HG03575 (cell line): ENCODE data around the gene CCER1.

Experiments
- ATAC-seq: cut with Tn5 transposase; IDR thresholded peaks from one replicate; pipeline ENCODE4 v1.9.1; 2021; ENCODE audit not compliant: unreplicated experiment, insufficient number of reproducible peaks, low FRiP score; ENCODE audit errors: extremely low read depth

CCER1 gene

DNA sequence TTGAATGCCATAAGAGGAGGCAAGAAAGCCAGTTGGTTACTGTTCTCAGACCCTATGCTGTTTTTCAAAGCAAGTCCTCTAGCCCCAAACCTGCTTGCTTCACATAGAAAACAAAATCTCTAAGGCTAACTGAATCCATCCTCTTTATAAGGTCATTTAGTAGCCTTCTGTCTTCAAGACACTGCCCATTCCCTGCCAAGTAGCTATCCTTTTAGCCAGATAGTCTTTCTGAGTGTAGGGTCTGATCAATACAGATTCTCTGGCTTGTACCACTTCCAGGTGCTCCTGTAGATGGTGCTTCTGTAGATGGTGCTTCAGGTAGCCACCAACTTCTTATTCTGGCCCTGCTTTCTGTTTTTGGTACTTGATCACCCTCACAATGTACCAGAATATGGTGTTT lies 15.9 kb upstream of the CCER1 start:
- ATAC-seq, result no peak

DNA sequence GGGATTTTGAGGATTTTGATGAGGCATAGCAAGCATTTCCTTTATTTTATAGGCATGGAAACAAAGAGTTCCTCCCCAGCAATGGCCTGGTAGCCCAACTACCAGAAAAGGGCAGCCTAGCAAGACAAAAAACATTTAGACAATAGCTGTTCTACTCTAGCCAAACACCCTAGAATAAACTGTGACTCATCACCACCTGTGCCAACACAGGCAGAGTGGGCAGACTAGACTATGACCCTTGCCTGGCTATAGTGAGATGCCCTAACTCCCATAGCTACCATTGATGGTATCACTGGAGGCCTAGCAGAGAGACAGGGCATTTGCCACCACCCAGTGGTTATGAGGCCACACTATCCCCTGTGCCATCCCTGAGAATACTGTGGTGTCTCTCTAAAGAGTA lies 15.5 kb upstream of the CCER1 start:
- ATAC-seq, result no peak

DNA sequence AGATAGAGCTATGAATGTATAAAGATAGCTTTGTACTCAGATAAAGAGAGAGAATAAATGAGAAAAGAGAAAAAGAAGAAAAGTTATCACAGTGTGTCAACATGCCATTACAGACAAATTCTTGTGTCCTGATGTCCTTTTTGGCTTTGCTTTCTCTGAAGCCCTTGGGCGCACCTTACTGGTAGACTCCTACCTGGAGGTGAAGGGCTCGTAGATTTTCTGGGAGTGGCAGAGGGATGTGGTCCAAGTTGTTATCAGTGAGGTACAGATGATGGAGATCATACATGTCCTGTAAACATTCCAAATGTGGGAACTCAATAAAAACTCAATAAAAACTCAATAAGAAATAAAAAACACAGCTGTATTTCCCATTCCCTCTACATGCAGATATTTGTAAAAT lies 14.9 kb upstream of the CCER1 start:
- no peak for ATAC-seq

DNA sequence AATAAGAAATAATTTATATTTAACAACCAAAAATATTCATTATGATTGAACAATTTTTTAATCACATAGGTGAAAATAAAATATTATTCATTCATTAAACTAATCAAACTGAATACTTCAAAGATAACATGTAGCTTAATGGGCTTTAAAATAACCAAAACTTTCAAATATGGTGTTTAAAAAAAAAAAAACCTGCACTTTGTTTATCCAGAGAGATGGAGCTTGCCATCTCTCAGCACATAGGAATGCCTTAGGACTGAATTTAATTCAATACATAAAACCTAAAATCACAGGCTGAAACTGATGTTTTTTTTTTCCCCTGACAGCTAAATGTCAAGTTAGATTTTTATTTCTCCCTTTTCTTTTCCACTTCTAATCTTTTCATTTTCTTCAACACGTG lies 14.4 kb upstream of the CCER1 start:
- ATAC-seq, result no peak

DNA sequence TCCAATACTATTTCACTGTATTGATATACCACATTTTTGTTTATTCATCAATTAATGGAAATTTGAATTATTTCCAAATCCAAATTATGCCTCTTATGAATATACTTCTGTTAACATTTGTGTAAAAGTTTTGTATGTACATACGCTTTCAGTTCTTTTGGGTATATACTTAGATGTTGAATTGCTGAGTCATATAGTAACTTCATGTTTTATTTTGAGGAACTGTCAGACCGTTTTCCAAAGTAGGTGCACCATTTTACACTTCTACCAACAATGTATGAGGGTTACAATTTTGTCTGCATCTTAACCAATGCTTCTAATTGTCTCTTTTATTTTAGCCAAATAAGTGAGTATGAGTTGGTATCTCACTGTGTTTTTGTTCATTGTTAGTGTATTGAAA lies 10.2 kb upstream of the CCER1 start:
- ATAC-seq, result peak; percentile 58

DNA sequence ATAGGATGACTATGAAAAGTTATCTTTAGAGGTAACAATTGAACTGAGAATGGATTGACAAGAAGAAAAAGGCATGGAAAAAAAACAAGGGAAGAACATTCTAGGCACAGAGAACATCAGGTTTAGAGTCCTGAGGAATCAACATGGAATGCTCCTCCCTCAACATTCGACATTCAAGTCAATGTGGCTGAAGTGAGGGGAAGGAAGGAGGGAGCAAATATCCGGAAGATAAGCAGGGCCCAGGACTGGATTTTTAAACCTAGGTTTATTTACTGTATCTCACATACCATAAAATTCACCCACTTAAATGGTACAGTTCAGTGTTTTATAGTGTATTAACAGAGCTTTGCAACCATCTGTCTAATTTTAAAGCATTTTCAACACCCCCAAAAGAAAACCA lies 9.6 kb upstream of the CCER1 start:
- ATAC-seq, result no peak

DNA sequence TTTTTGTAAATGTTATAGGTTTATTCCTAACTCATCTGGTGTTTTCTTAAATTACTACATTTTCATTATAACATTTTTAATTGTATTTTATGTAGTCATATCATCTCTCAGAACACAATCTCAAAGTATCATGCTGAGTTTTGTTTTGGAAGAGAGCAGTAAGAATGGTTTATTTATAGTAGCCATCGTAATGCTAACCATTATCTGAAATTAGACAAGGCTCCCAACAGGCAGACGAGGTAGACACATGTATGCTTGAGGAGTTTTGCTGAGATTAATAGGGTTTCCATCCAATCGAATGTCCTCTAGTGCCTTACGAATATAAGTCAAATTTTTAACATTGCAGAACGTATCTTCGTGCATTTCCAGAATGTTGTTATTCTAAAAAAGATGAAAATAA lies 9.0 kb upstream of the CCER1 start:
- ATAC-seq, result no peak

DNA sequence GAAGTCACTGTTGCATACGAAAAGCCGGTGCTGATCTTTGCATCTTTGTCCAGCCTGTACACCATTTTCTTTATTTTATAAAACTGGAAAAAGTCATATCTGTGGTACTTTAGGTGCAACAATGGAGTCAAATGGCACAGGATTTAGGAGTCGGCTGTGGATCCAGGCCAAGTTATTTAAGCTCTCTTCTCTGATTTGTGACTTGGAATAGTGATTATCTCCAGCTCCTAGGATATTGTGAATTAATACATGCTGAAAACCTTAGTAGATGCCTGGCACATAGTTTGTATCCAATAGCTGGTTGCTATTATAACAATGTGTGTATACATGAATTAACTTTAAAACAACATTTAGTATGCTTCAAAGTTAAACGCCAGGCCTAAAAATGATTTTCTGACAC lies 6.2 kb upstream of the CCER1 start:
- ATAC-seq, result no peak

DNA sequence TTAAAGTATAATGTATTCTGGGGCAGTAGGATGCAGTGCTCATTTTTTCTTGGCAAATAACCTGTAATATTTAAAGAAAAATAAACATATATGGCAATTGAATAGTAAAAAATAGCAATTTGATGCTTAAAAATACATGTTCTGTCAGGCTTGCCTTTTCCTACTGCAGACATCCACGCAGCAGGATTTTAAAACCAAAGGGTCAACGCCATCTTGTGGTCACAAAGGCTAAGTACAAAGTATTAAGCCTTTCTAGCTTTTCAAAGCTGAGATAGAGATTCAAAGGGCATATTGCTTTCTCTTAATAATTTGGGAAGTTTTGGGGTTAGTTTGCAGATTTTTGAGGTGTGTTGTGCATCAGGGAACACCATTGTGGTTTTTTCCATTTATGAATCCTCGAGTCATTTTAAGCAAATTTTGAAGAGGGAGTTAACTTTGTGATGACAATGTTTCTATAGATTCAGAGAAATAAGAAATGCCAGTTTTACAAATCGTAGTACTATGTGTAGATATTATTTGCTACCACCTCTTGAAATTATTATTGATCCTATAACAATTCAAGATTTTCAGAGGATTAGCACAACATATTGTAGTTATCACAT lies 4.7 kb upstream of the CCER1 start:
- ATAC-seq, result peak; percentile 55

DNA sequence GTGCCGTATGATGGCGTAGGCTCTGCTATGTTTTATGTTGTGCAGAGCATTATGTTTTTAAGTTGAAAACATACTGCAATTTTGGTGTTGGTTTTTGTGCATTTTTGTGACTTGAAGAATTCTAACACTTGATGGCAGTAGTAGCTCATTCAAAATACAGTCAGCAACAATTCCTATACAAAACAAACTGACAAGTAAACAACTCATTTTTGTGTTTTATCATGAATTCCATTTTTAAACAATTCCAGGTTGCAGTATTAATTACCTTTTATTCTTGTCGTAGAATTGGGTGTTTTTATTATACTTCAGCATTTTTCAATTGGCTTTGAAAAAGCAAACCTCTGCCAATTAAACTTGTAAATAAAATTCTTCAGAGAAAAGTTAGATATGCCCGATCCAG lies 4.1 kb upstream of the CCER1 start:
- ATAC-seq, result no peak

DNA sequence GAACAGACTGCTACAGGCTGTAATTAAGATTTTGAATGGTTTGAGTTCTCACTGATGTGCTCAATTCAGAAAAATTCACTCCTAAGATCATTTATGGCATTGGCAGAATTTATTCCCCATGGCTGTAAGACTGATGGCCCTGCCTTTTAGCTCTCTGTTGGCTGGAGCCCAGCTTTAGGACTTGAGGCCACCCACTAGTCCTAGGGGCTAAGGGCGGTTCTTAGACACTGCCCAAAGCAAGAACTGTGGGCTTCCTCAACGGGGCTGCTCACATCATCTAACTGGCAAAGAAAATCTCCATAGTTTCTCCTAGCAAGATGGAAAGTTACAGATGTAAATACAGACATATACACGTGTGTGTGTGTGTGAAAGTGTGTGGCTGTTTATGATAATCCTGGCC lies 3.4 kb upstream of the CCER1 start:
- no peak for ATAC-seq

DNA sequence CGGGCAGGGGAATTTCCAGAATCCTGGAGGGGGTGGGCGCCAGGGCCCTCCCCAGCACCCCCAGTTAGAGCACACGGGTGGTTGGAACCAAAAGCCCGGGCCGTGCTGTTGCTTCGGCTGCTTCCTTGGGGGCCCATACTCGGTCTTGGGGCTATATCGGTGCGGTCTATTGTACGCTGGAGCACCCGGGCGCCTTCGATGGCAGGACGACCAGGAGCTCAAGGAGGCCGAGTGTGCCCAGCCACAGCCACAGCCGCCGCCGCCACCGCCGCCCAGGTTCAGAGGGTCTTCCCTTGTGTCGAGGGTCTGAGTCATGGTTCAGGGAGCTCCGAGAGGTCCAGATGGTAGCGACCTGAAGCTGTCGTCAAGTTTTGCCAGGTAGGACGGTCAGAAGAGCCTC lies 548 bp downstream of the CCER1 start:
- ATAC-seq, result no peak

DNA sequence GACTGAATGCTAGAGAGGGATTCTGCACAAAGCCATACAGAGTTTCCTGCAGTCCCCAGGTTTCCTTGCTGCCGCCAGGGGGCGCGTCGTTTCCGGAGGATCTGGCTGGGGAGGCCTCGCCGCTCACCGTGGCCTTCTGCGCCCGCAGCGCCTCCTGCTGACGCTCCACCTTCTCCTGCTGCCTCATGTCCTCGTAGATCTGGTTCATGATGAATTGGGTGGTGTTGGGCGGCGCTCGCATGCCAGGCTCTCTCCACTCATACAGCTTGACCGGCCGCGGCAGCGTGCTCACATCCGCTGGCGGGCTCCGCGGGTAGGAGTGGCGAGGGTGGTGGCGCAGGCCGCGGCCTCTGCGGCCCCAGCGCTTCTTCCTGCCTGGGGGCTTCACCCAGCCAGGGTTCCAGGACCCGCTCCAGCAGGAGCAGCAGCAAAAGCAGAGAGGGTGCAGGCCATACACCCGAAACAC lies 987 bp downstream of the CCER1 start:
- ATAC-seq, result no peak

DNA sequence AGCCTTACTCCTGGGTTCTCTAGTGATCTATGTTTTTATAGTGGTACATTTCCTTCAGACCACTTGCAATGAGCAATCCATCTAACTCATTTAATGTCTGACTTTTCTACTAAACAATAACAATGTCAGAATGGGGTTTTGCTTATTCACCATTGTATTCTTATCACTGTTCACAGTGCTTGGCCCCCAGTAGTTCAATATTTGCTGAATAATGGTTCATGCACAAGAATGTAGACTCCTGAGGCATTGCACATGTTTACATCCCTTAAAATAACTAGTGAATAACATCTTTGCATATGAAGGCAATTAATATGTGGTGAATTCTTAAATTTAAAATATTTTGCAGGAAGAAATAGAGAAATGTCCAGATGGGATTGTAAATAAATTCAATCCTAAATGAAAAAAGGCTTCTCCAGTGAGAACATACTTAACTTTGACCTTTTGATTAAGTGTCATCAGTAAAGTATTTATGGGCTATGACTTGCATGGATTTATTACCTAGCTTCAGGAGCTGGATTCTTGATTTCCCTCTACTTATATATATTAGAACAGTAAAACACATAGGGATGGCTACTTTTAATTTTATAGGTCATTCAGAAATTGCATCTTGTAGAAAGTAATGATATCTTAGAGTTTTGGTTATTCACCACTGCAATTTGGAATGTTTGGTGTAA lies 3.4 kb downstream of the CCER1 start:
- ATAC-seq, result no peak

DNA sequence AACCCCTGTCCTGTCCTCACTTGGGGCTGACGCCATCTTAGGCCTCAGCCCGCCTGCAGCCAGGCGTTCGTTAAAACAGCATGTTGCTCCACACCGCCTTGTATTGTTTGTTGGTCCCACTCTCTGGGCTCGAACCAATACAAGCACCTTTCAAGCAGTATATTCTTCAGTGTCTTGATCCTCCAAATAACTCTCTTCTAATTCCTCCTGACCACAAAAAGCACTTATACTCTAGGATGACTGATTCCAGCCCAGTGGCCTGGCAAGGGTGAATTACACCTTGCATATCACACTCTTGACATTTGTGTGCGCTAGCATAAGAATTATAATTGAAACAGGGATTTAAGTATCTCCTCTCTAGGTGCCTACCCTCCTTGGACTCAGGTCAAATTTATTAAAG lies 7.1 kb downstream of the CCER1 start:
- no peak for ATAC-seq

DNA sequence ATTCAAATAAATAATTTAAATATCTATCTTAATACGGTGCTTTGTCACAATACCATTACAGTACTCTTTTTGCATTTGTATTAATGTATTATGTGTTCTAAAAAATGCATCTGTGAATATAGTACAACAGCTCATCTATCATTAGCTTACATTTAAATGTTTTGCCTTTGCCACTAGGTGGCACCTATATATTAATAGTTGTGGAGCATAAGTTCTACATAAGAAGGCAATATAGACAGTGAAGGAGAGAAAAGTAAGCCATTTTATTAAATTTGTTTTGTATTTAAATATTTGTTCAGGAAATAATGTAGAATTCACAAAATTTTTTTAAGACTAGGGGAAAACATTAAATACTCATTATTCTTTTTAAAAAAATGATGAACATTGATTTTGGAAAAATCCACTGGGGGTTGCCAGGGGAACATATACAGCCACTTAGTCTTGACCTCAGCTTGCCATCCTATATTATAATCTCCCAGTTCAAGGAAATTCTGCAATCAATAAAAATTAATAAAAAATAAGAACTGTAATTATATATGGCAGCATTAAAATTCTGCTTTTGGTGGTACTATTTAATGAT lies 9.8 kb downstream of the CCER1 start:
- peak; percentile 62 for ATAC-seq

DNA sequence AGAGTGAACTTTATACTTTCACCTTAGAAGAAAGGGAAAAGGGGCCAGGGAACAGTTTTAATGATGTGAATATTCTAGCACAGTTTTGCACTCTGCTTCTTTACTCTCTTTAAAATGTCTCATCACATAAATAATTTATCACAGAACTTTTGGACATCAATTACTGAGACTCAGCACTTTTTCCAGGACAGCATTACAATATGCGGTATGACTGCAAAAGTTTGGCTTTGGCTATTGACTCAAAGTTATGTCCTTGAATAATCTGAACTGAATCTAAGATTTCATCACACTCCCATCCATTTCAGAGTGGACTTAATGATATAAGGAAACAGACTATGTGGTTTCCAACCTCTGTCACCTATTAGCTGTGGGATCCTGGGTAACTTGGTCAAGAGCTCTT lies 11.7 kb downstream of the CCER1 start:
- no peak for ATAC-seq

DNA sequence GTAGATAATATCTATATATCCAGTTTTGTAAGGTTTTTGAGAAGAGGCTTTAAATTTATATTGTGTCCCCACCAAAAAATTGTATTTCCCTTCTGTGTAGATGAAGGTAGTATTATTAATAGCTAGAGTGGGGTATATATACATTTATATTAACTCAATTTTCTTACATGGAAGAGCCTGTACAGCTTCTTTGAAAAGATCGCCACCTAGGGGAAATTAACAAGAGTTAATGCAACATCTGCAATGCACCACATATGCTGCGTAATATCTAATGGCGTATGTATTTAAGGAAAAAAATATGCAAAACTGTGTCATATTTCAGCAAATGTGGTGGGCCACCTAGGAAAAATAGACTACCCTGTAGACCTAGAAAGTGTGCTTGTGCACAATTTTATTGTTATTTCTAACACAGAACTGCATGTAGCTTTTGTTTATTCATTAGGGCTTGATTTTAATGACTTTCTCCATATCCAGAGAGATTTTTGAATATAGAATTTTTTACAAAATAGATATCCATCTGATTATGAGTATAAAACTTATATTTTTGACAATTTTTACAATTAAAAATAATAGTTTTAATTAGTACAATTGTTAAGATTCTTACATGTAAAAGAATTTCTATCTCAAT lies 14.0 kb downstream of the CCER1 start:
- ATAC-seq, result no peak

DNA sequence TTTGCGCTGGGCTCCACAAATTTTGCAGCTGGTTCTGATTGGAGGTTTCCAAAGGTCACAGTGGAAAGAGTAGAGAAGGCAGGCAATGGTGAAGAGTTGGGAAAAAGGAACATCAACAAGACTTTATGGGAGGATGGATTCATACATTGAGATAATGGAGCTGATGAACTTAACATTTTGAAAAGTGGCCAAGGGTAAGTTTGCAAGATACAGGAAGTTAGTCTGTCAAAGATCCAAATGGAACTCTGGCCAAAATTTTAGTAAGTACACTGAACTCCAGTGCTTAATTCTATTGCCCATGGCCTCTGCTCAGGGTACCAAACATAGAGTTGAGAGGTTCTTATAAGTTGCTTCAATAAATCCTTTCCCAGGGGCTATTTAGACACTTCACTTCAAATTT lies 15.6 kb downstream of the CCER1 start:
- ATAC-seq, result no peak

DNA sequence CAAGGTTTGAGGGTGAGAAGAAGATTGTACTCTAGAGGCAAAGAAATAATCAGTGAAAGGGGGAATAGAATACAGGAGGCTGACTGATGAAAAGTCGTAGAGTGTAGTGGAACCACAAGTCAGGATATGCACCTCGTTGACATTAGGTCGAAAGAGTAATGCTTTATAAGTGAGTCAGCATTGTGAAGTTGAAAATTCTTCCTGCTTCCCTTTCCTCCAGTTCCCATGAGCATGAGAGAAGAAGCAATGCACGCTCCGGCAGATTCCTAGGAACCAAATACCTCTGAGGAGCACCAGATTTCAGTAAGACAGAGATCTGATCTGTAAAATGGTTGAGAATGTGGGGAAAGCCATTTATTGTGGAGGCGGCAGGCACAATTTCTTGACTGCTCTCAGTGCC lies 16.5 kb downstream of the CCER1 start:
- ATAC-seq, result no peak
